A673 (cell line): ENCODE data around the gene MKNK1. TPM values are rescaled to one million over a fixed set of nuclear protein-coding genes. Genes with fewer than 3 reads are reported as not detected.
A peak's percentile ranks its signal among the peaks of the same experiment; 100 is the strongest.

Experiments
- BruUV-seq: library from RNA; stranded (reverse); fragments of 400-500 nt; replicated peaks from 2 replicates; lab custom pipeline; 2021; lab: Mats Ljungman, UMichigan
- CTCF ChIA-PET: fragments of 300-600 bp; sonication (Branson Sonifier 250); formaldehyde crosslinking; loops from one replicate; lab custom pipeline; 2022; ENCODE audit warnings: antibody characterized with exemption; lab: Charles Lee
- POLR2A ChIA-PET: fragments of 300-600 bp; sonication (Branson Sonifier 250); formaldehyde crosslinking; loops from one replicate; lab custom pipeline; 2022; ENCODE audit warnings: antibody characterized with exemption; ENCODE audit not compliant: low non-redundant PET; lab: Charles Lee
- DNase-seq: peaks from one replicate; pipeline ENCODE4 v3.0.0-alpha.2; 2015; ENCODE audit warnings: low spot score
- H3K27ac ChIP-seq: fragments of 200-600 bp; sonication (generic); 2 replicates; pipeline ENCODE4 v1.5.1; 2016; ENCODE audit warnings: mixed run types, low read depth, mild to moderate bottlenecking, mixed read lengths, antibody characterized with exemption, low read length; ENCODE audit not compliant: poor library complexity, severe bottlenecking
- H3K27me3 ChIP-seq: fragments of 200-600 bp; sonication (generic); replicated peaks from 2 replicates; pipeline ENCODE4 v1.6.1; 2017; ENCODE audit warnings: mixed run types, low read depth, mild to moderate bottlenecking, mixed read lengths, antibody characterized with exemption, low read length; ENCODE audit not compliant: insufficient read depth, poor library complexity
- H3K36me3 ChIP-seq: fragments of 200-600 bp; sonication (generic); 2 replicates; pipeline ENCODE4 v1.6.1; 2016; ENCODE audit warnings: mixed run types, mild to moderate bottlenecking, mixed read lengths, antibody characterized with exemption, low read length; ENCODE audit not compliant: insufficient read depth, poor library complexity, severe bottlenecking
- H3K4me1 ChIP-seq: fragments of 200-600 bp; sonication (generic); 2 replicates; pipeline ENCODE4 v1.6.1; 2017; ENCODE audit warnings: mixed run types, mild to moderate bottlenecking, mixed read lengths, antibody characterized with exemption, low read length; ENCODE audit not compliant: insufficient read depth, poor library complexity, severe bottlenecking
- H3K4me3 ChIP-seq: fragments of 200-600 bp; sonication (generic); 2 replicates; pipeline ENCODE4 v1.5.1; 2016; ENCODE audit warnings: low read depth, mixed run types, mild to moderate bottlenecking, mixed read lengths, low read length; ENCODE audit not compliant: poor library complexity, severe bottlenecking
- H3K9me3 ChIP-seq: fragments of 200-600 bp; sonication (generic); 2 replicates; pipeline ENCODE4 v1.6.1; 2016; ENCODE audit warnings: mixed run types, low read depth, mild to moderate bottlenecking, mixed read lengths, antibody characterized with exemption, low read length; ENCODE audit not compliant: poor library complexity, severe bottlenecking
- CTCF ChIP-seq: fragments of 300-800, 200-600 bp; sonication (generic); conservative IDR thresholded peaks from 2 replicates; pipeline ENCODE4 v1.5.1; 2017; ENCODE audit warnings: low read depth, mild to moderate bottlenecking, antibody characterized with exemption, low read length, moderate library complexity, mixed read lengths
- EZH2 ChIP-seq: fragments of 200-600 bp; sonication (generic); IDR thresholded peaks from 2 replicates; pipeline ENCODE4 v1.6.1; 2017; ENCODE audit warnings: borderline replicate concordance, low read depth, mild to moderate bottlenecking, mixed read lengths, antibody characterized with exemption, low read length; ENCODE audit not compliant: poor library complexity, severe bottlenecking
- intact Hi-C: fragments of 100-400 bp; cut with micrococcal nuclease; formaldehyde crosslinking; loops from one replicate; pipeline ENCODE4 v1.10.0; 2022; ENCODE audit not compliant: unreplicated experiment
- total RNA-seq: library from RNA; stranded (reverse); gene quantifications from 2 replicates; pipeline ENCODE4 v1.2.3, GENCODE V29; 2021

The MKNK1 gene
- total RNA-seq, 1 experiment from 2014 or later = 22.7 TPM

- peak; percentile 86 for DNase-seq
- no TSS peak for BruUV-seq
- Histone ChIP-seq H3K27ac (peak overlapping the region; percentile 49), H3K4me1 (peaks cover 12% of the 10 kb centered on the region), H3K27me3 (no peaks in the 10 kb centered on the region), H3K9me3 (no peaks in the 10 kb centered on the region), H3K4me3 (no peak overlapping the region), H3K36me3 (no peaks in the 10 kb centered on the region)
- TF ChIP-seq EZH2 = no peak
- ChIA-PET POLR2A (no interaction called here), CTCF (no interaction called here)
- intact Hi-C loops = no loop called here
Observed at GRCh38 chr1:46613661-46614603, 9.9 kb upstream of the MKNK1 start.

DNA sequence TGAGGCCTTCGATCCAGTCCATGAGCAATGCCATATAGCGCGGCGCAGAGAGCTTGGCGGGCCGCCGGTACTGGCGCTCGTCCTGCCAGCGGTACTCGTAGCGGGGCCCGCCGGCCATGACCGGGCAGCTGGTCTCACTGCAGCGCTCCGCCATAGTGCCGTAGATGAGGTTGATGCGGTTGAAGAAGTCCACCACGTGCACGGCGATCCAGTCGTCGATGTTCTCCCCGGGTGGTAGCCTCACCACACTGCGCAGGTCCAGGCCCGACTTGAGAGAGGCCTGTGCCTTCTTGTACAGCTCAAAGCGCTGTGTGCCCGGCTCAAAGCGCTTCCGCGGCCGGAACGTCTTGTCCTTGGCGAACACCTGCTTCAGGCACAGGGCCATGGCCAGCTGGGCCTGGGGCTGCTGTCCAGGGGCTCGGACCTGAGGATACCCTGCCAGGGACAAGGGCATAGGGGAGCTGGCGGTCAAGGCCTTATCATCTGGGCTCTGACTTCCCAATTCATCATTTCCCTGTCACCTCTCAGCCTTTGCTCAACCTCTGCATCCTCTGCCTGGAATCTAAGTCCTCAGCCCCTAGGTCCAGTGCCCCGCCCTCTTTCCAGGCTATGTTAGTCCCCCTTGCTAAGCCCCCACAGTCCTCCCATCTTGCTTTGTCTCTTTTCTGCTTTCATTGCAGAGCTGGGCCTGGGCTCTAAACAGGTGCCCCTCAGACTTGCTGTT is 9.0 kb upstream of the MKNK1 start:
- Histone ChIP-seq H3K4me3 (no peak overlapping the region), H3K4me1 (peaks cover 12% of the 10 kb centered on the region), H3K27me3 (no peaks in the 10 kb centered on the region), H3K36me3 (no peaks in the 10 kb centered on the region), H3K27ac (peak overlapping the region; percentile 49), H3K9me3 (no peaks in the 10 kb centered on the region)
- no TSS peak for BruUV-seq
- ChIA-PET CTCF (no interaction called here), POLR2A (no interaction called here)
- intact Hi-C loops = no loop called here
- no peak for DNase-seq
- TF ChIP-seq EZH2 (no peak), CTCF (no peak)

GRCh38 chr1:46611691-46612221 is 7.7 kb upstream of the MKNK1 start:
- Histone ChIP-seq H3K4me1 (peaks cover 12% of the 10 kb centered on the region), H3K36me3 (no peaks in the 10 kb centered on the region), H3K9me3 (no peaks in the 10 kb centered on the region), H3K4me3 (no peak overlapping the region), H3K27ac (no peak overlapping the region), H3K27me3 (no peaks in the 10 kb centered on the region)
- ChIA-PET CTCF (no interaction called here), POLR2A (no interaction called here)
- BruUV-seq = no TSS peak
- intact Hi-C loops = no loop called here
- TF ChIP-seq EZH2 (no peak), CTCF (no peak)
- DNase-seq = no peak
